Measurements from ENCODE around the gene SIX3.

The SIX3 gene

DNA sequence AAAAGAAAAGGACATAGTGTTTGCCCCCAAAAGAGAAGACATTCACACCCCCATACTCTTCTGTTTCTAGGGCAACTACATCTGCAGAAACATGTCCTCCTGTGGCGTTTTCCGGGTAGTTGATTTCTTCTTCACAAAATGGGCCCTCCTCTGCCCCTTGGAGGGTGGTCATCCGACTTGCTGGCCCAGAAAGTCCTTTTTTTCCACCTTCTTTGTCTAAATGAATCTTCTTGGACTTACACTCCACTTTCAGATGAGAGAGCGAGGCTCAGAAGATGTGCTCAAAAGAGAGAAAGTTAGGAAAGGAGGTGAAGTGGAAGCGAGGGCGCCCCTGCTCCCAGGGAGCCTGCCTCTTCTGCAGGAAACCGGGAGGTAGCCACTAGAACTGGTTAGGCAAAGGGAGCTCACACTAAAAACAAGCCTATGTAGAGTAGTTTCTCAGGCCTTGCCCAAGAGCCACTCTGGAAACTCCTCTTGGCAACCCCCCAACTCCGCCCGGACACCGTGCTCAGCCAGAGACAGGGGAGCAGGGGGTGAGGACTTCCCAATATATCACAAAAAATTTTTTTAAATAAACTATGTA lies 10.2 kb upstream of the SIX3 start:
- no peak for DNase-seq (ENCODE audit: low read depth)

DNA sequence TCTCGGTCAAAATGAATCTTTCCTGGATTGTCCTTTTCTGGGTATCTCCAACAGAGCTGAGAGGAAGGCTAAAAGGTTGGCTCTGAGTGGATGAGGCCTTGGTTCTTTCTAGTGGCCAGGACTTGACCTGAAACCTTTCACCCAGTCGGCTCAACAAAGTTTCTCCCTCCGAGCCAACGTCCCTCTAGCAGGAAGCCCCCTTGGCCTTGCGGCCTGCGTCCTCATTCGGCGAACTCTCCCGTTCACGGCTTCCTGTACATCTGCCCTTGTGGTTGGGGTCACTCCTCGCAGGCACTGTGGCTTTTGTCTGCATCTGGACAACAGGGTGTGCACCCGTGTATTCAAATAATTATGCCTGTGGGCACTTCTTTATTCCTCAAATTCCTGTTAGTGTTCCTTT lies 9.4 kb upstream of the SIX3 start:
- DNase-seq (ENCODE audit: low read depth): no peak

DNA sequence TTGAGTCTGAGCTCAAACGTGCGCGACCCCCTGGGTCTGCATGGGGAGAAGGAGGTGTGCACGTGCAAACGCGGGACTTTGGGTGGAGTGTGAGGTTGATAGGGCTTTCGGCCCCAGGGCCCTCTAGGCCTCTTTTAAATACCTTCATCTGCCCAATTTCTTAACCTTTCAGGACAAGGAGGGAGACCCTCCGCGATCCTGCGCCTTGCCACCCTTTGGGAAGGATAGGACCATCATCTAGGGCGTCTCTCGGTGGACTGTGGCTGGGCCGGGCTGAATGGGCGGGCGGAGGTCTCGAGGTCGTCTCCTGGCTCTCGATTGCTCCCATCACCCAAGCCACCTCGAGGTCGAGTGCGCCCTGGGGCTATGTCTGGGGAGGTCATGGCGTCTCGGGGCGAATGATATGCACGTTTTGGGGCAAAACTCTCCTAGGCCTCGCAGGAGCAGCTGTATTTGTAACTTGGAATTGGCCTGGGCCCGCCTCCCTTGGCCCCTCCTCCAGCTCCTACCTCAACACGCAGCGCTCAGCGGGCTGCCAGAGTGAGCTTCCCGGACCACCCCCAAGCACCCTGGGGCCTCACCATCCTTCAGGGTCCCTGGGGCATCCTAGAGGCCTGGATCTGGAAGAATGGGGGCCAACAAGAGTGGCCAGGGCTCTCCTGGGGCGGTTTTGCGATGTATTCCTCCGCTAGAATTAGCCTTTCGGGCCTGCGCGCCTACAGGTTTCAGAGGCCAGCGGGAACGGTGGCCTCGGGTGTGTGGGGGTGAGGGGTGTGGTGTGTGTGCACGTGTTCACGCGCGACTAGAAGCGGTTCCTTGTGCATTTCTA lies 8.7 kb upstream of the SIX3 start:
- DNase-seq (ENCODE audit: low read depth): no peak

DNA sequence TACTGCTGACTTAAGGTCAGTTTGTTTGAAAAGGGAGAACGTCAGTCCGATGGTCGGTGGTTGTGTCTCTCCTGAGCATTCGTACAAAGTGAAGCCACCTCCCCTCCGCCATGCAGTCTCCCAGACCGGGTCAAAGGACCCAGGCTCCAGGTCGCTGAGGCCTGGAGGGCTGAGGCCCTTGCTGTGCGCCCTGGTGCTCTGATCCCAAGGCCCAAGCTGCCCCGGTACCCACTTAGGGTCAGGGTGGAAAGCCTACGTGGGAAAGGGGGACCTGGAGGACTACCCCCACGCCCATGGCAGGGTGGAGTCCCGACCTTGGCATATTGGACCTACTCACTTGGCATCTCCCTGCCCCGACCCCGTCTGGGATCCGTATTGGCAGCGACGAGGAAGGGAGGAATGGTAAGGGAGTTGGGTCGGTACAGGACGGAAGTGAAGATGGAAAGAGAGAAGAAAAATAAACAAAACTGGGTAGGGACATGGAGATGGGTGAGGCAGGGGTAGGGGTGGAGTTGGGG lies 8.0 kb upstream of the SIX3 start:
- no peak for DNase-seq (ENCODE audit: low read depth)

DNA sequence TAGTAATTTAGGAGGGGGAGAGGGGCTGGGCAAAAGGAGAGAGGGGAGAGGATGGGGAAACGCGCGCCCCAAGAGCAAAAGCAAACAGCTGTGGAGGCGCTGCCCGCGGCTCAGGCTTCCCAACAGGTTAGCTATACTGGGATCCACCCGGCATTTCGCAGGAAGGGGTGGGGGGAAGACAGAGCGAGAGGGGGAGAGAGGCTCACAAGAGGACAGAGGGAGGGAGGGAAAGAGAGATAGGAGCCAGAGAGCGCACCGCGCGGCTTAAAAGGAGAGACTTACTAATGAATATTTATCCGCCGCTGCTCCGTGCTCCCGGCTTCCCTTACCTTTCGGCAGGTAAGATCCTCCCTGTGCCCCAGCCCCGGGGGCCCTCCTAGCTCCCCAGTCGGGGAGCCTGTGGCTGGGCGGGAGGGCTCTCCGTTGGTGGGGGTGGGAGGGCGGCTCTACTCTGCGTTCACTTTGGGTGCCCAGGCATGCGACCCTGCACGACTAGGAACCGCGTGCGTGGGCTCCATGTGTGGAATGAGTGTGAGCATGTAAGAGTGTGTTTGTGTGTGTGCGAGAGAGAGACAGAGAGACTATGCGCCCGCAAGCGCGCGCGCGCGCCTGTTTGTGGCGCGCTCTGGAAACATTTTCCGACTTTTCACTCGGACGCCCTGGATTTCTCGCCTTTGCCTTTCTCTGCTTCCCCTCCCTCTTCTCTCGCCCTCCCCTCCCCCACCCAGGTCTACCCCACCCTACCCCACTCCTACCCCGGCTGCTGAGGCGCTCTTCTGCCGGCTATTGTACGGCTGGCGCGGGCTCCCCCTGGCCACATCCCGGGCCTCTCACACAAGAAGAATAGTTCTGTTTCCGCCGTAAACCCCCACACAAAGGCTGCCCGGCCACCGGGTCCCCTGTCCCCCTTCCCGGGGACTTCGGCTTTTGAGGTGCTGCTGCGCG lies 7.2 kb upstream of the SIX3 start:
- no peak for DNase-seq (ENCODE audit: low read depth)

DNA sequence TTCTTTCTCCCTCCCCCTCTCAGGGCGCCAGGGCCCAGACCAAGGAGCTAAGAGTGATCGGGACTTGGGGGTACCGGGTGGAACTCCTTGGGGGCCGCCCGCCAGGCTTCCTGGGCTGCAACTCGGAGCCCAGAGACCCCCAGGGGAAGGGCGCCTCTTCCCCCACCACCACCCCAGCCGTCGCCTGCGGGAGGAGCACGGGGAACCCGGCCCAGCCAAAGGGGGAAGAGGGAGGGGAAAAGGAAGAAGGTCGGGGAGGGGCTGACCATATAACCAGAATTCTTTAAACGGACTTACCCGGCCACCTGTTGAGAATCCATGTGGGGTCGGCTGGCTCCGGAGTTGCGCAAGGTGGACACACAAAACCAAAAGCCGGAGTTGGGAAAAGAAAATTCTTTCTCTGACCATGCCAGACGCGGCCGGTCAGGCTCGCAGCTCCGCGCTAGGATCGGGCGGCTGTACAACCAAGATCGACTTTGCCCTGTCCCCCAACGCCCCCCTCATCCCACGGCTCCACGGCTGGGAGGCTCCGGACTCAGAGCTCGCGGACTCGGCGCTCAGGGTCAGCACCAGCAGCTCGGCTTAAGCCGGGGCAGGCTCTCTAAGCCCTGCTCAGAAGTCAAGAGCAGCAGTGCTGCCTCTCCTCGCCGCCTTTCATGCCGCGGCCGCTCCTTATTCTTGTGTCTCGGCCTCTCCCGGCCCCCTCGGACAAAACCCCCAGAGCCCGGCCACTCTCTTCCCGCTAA lies 6.3 kb upstream of the SIX3 start:
- DNase-seq (ENCODE audit: low read depth): no peak

DNA sequence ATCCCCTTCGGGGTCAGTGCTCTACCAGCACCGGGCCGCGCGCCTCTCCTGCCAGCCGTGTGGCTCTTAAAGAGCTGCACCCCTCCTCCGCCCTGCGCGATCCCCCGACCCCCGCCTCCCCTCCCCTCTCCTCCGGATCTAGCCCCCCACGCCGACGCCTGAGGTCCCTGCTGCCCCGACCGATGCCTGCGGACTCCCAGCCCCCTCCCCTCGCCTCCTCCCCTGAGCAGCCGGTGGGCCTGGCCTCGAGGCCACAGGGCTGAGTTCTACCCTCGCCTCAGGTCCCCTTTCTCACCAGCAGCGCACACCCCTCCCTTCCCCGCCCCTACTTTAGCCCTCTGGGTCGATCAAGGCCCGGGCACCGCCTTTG lies 5.8 kb upstream of the SIX3 start:
- DNase-seq (ENCODE audit: low read depth): no peak

DNA sequence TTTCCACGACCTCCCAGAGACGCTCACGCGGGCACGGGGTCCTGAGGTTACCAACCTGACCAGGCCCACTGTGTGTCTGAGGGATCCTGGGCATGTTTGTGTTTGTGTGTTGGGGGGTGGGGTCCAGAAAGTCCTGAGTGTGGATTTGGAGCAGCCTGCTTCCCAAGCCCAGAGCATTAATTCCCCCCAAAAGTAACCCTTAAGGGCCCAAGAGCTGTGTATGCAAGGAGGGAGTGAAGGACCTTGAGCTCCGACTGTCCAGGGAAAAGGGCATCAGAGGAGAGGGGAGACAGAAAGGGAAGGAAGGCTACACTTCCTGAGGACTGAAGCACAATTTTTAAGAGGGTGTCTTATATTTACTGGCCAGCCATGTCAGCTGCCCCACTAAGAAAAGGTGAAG lies 5.2 kb upstream of the SIX3 start:
- no peak for DNase-seq (ENCODE audit: low read depth)

DNA sequence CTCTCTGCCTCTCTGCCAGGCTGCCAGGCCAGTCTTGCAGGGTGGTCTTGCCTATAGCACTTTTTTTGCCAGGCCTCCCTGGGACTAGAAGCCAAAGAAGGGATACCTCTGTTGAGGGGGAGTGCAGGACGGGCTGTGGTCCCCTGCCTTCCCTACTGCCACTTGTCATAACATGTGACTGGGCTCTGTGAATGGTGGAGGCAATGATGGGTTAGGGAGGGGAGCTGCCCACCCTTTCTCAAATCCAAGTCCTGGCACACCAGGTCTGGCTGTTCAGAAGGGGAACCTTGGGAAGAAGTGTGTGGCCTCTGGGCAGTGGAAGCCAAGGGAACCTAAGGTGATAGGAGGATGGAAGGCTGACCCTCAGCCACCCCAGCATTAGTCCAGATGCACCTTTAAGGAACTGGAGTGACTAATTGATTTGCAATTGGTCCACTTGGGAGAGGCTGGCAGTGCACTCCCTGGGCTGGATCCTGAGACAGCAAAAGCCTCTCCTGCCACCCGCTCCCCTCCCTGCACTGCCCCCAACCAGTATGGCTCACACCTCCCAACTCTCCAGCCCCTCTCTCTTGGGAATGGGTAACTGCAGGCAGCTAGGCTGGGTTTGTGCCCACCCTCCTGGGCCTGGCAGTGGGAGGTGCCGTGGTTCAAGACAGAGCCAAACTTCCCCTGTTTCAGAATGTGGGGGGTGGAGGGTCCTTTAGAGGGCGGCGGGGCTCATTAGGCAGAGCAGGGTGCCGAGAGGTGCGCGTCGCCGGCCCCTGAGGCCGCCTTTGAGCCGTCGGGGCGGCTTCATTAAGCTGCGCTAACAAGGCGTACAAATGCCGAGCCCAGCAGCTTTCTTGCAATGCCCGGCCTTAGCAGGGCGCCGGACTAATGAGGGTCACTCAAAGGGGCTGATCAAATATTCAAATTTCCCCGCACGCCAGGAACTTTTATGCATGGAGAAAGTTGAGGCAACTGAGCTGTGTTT lies 4.5 kb upstream of the SIX3 start:
- DNase-seq (ENCODE audit: low read depth): no peak

DNA sequence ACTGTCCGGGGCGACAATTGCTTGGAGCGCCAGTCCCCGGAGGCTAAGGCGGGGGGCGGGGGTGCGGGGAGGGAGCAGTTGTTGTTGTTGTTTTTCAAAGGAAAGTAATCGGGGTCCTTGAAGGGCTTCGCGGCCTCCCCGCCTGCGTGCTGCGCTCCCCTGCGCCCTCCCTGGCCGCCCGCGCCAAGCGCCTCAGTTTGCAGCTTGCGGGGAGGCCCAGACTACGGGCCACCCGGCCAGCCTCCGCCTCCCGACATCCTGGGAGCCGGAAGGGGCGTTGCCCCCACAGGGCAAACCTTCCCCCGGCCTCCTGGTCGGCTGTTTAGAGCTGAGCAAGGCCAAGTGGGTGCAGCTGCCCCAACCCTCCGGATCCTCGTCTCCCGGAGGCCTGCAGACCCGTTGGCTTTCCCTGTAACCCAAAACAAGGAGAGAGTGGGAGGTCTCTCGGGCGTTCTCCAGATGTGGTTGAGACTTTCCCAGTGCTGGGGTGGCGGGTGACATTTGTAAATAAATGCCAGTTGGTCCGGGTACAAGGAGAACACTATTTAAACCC lies 3.7 kb upstream of the SIX3 start:
- DNase-seq (ENCODE audit: low read depth): no peak

DNA sequence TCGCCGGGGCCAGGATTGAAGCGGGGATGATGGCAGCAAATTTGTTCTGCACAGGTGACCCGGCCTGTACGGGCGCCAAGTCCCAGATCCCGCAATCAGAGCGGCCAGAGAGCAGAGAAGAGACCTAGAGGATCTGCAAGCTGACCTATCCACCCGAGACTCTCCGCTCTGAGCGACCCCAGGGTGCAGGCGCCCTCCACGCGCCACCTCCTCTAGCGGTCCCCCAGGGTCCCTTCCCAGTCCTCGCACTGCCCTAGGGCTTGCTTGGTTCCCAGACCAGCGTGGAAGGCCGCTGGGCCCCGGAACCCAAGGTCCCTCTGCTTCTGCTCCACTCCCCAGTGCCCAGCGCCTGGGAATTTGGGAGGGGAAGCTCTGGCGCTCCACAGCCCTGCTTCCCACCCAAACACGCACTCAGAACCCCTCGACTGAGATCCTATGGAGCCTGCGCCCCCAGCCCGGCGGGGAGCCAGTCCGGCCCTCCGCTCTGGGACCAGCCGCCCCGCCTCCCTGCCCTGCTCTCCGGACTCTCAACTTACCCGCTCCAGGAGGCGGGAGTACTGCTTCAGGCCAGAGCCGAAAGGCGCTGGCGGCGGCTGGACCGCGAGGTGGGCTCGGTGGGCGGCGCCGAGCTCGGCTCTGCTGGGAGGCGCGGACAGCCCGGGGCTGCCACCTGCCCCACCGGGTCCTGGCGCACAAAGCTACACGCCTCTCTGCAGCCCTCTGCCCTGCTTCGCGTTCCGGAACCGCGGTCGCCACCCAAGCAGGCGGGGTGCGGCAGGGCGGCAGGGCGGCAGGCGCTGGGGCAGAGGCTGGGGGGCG lies 3.0 kb upstream of the SIX3 start:
- DNase-seq (ENCODE audit: low read depth): no peak

DNA sequence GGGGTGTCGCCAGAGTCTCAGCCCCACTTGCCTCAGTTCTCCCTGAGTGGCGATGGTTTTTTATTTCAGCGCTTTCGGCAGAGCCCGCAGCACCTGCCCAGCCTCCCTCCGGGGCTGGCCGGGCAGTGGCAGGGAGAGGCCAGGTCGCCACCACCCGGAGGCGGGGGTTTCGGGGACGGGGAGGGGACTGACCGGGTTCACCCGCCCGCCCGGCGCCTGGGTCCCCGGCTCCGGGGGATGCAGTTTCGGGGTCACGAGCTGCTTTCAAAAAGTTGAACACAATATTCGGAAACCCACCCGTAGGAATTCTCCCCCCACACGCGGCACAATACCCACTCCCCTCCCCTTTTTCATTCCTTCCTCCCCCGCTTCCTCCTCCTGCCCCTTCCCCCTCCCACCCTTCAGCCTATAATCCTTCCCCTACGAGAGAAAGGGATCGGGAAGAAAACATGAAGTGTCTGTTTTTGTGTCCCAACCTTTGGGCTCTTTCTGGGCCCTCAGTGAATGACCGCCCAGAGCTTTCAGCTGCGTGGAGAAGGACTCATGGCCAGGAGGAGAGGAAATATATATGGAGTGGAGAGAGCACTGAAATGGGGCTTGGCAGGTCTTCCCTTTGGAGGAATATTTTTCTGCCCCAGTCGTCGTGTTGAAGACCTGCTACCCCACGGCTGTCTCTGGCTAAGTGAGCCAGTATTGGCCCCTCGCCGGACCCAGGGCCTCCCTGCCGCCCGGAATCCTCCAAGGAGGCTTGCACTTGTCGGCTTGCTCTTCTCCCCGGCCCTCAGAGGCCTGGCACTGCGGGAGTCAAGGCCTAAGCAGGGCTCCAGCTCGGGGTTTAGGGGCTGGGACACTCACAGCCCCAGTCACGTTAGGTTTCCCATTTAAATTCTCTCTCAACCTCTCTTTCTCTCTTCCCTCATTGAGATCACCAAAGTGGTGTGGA lies 2.1 kb upstream of the SIX3 start:
- DNase-seq (ENCODE audit: low read depth): no peak

DNA sequence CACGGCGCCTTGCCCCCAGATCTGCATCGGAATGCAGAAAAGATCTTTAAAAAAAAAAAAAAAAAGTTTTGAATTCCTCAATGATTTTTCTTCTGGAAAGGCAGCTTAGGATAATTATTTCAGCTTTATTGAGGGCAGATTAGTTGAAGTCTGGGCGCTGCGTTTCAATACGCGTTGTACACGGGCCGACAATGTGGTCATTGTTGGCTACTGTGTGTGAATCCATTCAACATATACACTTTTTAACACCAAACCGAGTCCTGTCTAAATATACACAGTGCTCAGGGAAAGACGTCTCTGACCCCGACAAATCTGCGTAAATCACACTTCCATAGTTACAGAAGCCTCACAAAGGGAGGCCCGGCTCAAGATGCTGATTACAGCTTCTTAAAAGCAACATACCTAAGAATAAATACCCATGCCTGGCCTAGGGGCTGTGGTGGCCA lies 1.4 kb upstream of the SIX3 start:
- DNase-seq (ENCODE audit: low read depth): no peak

DNA sequence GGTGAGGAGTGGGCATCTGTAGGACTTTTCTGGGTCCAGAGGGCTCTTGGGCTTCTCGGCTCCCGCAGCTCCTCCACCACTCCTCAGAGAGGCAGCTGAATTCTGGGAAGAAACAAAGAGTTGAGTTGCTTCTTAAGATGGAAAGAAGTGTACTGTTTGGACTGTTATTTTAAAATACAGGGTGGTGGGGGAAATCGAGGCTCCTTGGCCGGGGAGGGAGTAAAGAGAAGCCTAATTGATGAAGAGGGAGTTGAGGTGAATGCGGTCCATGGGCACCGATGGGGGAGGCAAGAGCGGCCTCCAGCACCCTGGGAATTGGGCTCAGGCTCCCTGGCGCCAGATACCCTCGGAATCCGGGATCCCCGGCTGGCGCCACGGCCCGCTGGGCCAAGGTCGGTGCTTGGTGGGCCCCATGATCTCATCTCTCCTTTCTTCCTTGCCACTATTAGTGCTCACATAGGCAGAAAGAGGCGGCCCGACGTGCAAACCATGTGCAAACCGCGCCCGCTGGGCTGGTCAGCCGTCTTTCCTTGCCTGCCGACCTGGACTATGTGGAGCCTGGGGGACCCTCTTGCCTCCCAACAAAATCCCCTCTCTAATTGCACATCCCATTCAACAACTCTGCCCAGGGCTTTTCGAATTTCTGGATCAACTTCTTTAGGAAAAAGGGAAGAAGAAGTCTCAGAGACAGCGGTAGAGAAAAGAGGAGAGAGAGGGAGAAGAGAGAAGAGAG lies 604 bp upstream of the SIX3 start:
- no peak for DNase-seq (ENCODE audit: low read depth)

DNA sequence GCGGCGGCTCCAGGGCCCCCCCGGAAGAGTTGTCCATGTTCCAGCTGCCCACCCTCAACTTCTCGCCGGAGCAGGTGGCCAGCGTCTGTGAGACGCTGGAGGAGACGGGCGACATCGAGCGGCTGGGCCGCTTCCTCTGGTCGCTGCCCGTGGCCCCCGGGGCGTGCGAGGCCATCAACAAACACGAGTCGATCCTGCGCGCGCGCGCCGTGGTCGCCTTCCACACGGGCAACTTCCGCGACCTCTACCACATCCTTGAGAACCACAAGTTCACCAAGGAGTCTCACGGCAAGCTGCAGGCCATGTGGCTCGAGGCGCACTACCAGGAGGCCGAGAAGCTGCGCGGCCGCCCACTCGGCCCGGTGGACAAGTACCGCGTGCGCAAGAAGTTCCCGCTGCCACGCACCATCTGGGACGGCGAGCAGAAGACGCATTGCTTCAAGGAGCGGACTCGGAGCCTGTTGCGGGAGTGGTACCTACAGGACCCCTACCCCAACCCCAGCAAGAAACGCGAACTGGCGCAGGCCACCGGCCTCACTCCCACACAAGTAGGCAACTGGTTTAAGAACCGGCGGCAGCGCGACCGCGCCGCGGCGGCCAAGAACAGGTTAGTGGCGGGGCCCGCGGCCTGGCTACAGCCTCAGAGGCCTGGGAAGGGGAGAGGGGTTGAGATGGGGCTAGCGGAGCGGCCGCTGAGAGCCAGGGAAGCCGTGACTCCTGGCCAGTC lies 965 bp downstream of the SIX3 start:
- DNase-seq (ENCODE audit: low read depth): no peak

DNA sequence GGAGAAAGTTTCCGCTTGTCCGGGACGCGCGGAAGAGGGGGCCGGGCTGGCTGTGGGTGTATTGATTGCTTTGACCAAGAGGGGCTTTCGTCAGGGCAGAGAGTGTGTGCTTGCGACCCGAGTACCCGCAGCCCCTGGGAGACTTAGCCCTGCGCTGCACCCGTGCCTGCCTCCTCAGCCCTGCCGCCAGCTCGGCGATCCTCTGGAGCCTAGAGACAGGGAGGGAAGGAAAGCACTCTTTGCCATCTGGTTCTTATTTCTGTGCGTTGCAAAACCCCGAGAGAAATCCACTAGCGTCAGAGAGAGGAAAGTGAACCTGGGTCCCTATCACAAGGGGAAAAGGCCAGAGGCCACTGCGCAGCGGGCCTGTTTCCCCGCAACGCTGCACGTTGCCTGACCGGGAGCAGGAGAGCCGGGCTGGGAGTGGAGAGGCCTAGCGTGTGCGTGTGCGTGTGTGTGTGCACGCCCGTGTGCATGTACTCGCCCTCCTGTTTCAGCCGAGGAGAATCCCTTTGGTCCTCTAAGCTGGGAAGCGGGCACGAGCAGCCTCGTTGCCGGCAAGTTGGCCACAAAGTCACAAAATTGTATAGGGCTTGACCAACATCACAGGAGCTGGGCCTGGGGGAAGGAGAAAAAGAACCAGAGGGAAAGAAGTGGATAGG lies 1.7 kb downstream of the SIX3 start:
- DNase-seq (ENCODE audit: low read depth): no peak
